Spinal cord (tissue), 10 donors: Measurements from ENCODE around the gene UTY. TPM values are rescaled to one million over a fixed set of nuclear protein-coding genes. Genes with fewer than 3 reads are reported as not detected.
A peak's percentile ranks its signal among the peaks of the same experiment; 100 is the strongest.

ENCODE experiments used
- DNase-seq, 6 donors: peaks; one replicate each; pipeline versions ENCODE4 v3.0.0 to v3.0.0-alpha.2; 2013 to 2015; ENCODE audit warnings: low spot score in 6 of 6, low read depth in 4 of 6
- H3K27ac ChIP-seq: one replicate; pipeline ENCODE4 v1.5.1; 2013; ENCODE audit warnings: low read depth, low read length, control low read depth
- H3K27me3 ChIP-seq: one replicate; pipeline ENCODE4 v1.6.1; 2013; ENCODE audit warnings: low read length; ENCODE audit not compliant: control insufficient read depth, insufficient read depth
- H3K36me3 ChIP-seq: one replicate; pipeline ENCODE4 v1.6.1; 2013; ENCODE audit warnings: low read length; ENCODE audit not compliant: control insufficient read depth, insufficient read depth
- H3K4me1 ChIP-seq: one replicate; pipeline ENCODE4 v1.6.1; 2013; ENCODE audit warnings: low read length; ENCODE audit not compliant: control insufficient read depth, insufficient read depth
- H3K4me3 ChIP-seq: one replicate; pipeline ENCODE4 v1.5.1; 2013; ENCODE audit warnings: low read depth, low read length, control low read depth
- H3K9me3 ChIP-seq: one replicate; pipeline ENCODE4 v1.6.1; 2013; ENCODE audit warnings: low read length; ENCODE audit not compliant: control insufficient read depth, insufficient read depth
- WGBS: methylation state at CpG from one replicate; pipeline ENCODE4 v1.1.5; 2013; ENCODE audit warnings: missing lambda C conversion rate; ENCODE audit not compliant: insufficient coverage; 5-methylcytosine and 5-hydroxymethylcytosine counted together
- long read RNA-seq, 4 donors: transcript quantifications; one replicate each; lab custom pipeline, GENCODE V29; 2026
- polyA plus RNA-seq, 2 donors: library from polyadenylated mRNA; unstranded; fragments of 120-200 nt; gene quantifications; one replicate each; pipeline ENCODE4 v1.2.1, GENCODE V29; 2013; ENCODE audit not compliant: insufficient read length in 2 of 2
- total RNA-seq, 2 donors: library from RNA; depleted of rRNA in 1 of 2; stranded (reverse); fragments of 120-200 nt in 1 of 2; fragments of >200 nt in 1 of 2; gene quantifications; one replicate each; pipeline versions ENCODE4 v1.2.3 to v1.2.4, GENCODE V29; 2013 to 2014
- donor health status: healthy.

Gene UTY
- total RNA-seq (not detected), polyA plus RNA-seq (10 to 100 TPM; 10.3 to 11.9 TPM)
- long read RNA-seq, donor 1 = 0 reads
- long read RNA-seq, donor 2 = 0 reads
- long read RNA-seq, donor 3 = 0 reads
- long read RNA-seq, donor 4 = 0 reads

DNA sequence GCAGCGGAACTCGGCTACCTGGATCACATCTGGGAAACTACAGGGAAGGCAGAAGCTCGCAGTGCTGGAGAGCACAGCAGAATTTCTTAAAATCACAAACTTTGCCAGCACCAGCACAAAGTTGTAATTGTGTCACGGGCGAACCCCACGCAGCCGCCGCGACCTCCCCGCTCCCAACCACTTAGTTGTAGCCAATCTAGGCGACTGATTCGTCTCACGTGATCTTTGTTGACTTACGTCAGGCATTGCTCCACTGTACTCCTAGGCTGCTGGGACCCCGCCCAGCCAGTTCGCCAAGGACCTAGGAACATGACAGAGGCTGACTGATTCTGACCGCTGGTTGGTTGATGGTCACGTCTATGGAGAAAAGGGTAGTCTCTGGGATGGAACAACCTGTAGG, at the start of gene UTY:
UTY (minus strand) TSS at position 206 of the 400 bp plus-strand sequence. CDS start 368 bp downstream, outside the sequence.
- H3K4me3 ChIP-seq = no peak within 1 kb of the TSS
- no peaks in the 10 kb centered on the region for H3K36me3 ChIP-seq
- H3K9me3 ChIP-seq = no peaks in the 10 kb centered on the region
- no peaks in the 10 kb centered on the region for H3K4me1 ChIP-seq
- WGBS = no CpG with 5 or more reads among the region's 18 CpGs
- H3K27ac ChIP-seq = no peak within 1 kb of the TSS
- DNase-seq = peak in 3 of 6 donors; percentile 67 to 97 (median 71)
- H3K27me3 ChIP-seq = no peaks in the 10 kb centered on the region

- Histone ChIP-seq H3K27me3 (no peaks in the 10 kb centered on the region), H3K9me3 (no peaks in the 10 kb centered on the region), H3K27ac (no peak overlapping the region), H3K36me3 (no peaks in the 10 kb centered on the region), H3K4me3 (no peak overlapping the region), H3K4me1 (no peaks in the 10 kb centered on the region)
- no CpG with 5 or more reads among the region's 1 CpG for WGBS
- DNase-seq = no peak
Observed at GRCh38 chrY:13520474-13520873, 40.6 kb upstream of the UTY start.

GRCh38 chrY:13501215-13501614, 21.4 kb upstream of the UTY start:
- no peaks in the 10 kb centered on the region for H3K4me1 ChIP-seq
- no peak overlapping the region for H3K4me3 ChIP-seq
- no CpG with 5 or more reads among the region's 1 CpG for WGBS
- no peaks in the 10 kb centered on the region for H3K36me3 ChIP-seq
- peak in 1 of 6 donors; percentile 1 for DNase-seq
- no peaks in the 10 kb centered on the region for H3K9me3 ChIP-seq
- no peaks in the 10 kb centered on the region for H3K27me3 ChIP-seq
- H3K27ac ChIP-seq = no peak overlapping the region

DNA sequence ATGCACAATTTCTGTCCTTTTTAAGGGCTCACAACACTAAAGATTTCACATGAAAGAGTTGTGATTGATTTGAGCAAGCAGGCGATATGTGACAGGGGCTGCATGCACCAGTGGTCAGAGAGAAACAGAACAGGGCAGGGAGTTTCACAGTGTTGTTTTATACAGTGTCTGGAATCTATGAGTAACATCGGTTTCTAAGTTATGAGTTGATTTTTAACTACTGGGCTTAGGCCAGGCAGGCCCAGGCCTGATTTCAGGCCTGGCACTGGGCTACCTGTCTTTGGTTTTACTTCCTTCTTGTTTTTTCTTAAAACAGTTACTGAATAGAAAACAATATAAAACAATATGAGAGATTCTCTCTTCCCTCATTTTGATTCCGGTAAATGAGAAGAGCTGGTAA, 13.9 kb upstream of the UTY start:
- WGBS = no CpG with 5 or more reads among the region's 3 CpGs
- no peaks in the 10 kb centered on the region for H3K27me3 ChIP-seq
- H3K9me3 ChIP-seq = no peaks in the 10 kb centered on the region
- no peaks in the 10 kb centered on the region for H3K36me3 ChIP-seq
- no peaks in the 10 kb centered on the region for H3K4me1 ChIP-seq
- no peak overlapping the region for H3K4me3 ChIP-seq
- no peak for DNase-seq
- no peak overlapping the region for H3K27ac ChIP-seq

DNA sequence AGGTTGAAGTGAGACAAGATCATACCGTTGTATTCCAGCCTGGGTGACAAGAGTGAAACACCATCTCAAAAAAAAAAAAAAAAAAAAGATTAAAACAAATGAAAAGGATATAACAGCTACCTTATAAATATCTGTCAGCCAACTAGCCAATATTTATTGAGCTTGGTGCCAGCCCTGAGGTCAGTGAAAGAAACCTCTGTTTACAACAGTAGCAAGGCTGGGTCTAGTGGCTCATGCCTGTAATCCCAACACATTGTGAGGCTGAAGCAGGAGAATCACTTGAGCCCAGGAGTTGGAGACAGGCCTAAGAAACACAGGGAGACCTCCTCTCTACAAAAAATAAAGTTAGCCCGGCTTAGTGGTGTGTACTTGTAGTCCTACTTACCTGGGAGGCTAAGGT, 12.6 kb upstream of the UTY start:
- no peaks in the 10 kb centered on the region for H3K36me3 ChIP-seq
- H3K4me1 ChIP-seq = no peaks in the 10 kb centered on the region
- H3K9me3 ChIP-seq = no peaks in the 10 kb centered on the region
- no peak overlapping the region for H3K4me3 ChIP-seq
- WGBS = no CpG with 5 or more reads among the region's 2 CpGs
- H3K27me3 ChIP-seq = no peaks in the 10 kb centered on the region
- DNase-seq = no peak
- H3K27ac ChIP-seq = no peak overlapping the region

GRCh38 chrY:13488738-13489137, 8.9 kb upstream of the UTY start:
- Histone ChIP-seq H3K4me1 (no peaks in the 10 kb centered on the region), H3K9me3 (no peaks in the 10 kb centered on the region), H3K27ac (no peak overlapping the region), H3K27me3 (no peaks in the 10 kb centered on the region), H3K36me3 (no peaks in the 10 kb centered on the region), H3K4me3 (no peak overlapping the region)
- no CpG with 5 or more reads among the region's 1 CpG for WGBS
- DNase-seq = no peak

DNA sequence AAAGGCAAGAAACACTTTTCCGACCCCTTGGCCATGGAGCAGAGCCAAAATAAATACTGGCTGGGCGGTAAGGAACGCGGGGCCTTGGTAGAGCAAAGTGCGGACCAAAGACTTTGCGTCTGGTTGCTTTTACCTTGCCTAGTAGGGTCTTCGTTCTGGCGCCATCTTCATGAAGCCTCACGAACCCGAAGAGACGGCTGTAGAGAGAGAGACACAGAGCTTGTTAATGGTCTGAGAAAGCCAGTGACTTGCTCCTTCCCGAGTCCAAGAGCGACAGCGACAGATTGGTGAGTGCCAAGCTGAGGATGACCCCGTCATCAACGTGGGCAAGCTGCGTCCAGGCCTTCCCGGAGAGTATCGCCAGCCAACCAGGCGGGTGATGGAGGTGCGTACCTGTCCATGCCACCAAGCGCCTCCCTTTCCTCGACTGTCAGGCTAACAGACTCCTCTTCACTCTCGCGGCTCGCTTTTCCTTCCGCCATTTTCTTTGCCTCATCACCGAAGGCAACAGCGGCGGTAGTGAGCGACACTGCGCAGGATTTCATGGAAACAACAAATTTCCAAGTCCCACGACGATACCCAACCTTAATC, 617 bp downstream of the UTY start:
- H3K27ac ChIP-seq = no peak overlapping the region
- DNase-seq = peak in 3 of 6 donors; percentile 20 to 83 (median 49)
- H3K4me3 ChIP-seq = no peak overlapping the region
- H3K4me1 ChIP-seq = no peaks in the 10 kb centered on the region
- H3K36me3 ChIP-seq = no peaks in the 10 kb centered on the region
- no peaks in the 10 kb centered on the region for H3K9me3 ChIP-seq
- H3K27me3 ChIP-seq = no peaks in the 10 kb centered on the region
- no CpG with 5 or more reads among the region's 34 CpGs for WGBS

GRCh38 chrY:13478126-13478785, 1.6 kb downstream of the UTY start:
- Histone ChIP-seq H3K27me3 (no peaks in the 10 kb centered on the region), H3K9me3 (no peaks in the 10 kb centered on the region), H3K36me3 (no peaks in the 10 kb centered on the region), H3K4me1 (no peaks in the 10 kb centered on the region), H3K4me3 (no peak overlapping the region), H3K27ac (no peak overlapping the region)
- no CpG with 5 or more reads among the region's 15 CpGs for WGBS
- peak in 3 of 6 donors; percentile 39 to 89 (median 46) for DNase-seq

DNA sequence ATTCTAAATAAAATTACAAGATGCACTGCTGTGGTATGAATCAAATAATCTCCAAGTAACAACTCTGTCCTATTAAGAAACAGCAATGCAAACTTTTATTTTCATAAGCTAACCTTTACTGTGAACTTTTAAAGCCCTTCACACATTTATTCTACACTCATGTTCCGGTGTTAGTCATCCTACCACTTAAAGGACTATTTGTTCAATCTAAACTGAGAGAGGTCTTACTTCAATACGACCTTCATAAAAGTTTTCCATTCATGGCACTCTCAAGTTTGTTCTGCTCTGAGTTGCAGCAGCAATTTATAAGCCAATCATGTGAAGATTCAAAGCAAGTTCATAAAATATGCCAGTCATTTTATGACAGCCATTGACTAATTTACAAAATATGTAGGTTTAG, 4.8 kb downstream of the UTY start:
- Histone ChIP-seq H3K36me3 (no peaks in the 10 kb centered on the region), H3K27ac (no peak overlapping the region), H3K4me1 (no peaks in the 10 kb centered on the region), H3K9me3 (no peaks in the 10 kb centered on the region), H3K4me3 (no peak overlapping the region), H3K27me3 (no peaks in the 10 kb centered on the region)
- DNase-seq = no peak
- no CpG with 5 or more reads among the region's 2 CpGs for WGBS

DNA sequence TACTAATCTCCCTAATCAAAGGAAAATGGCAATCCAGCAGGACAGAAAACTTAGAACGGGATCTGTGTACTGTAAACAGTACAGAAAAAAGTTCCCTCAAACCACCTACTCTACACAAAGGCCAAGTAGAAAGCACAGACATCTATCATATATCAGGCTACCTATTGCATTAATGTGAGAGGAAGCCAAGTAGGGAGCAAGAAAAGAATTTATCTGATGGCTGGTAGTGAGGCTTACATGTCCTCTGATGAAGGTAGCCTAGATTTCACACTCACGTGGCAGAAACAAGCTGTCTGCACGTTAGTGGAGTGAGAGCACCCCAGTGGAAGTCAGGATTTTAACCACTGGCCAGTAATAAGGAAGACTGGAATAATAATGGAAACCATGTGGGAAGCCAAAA, 28.3 kb downstream of the UTY start:
- no CpG with 5 or more reads among the region's 3 CpGs for WGBS
- H3K4me3 ChIP-seq = no peak overlapping the region
- no peaks in the 10 kb centered on the region for H3K36me3 ChIP-seq
- no peaks in the 10 kb centered on the region for H3K4me1 ChIP-seq
- H3K9me3 ChIP-seq = no peaks in the 10 kb centered on the region
- DNase-seq = no peak
- no peaks in the 10 kb centered on the region for H3K27me3 ChIP-seq
- no peak overlapping the region for H3K27ac ChIP-seq
